ENCODE data around the gene LGALS8.
A peak's percentile ranks its signal among the peaks of the same experiment; 100 is the strongest.
"Not testable (repeated sequence)": the region's sequence is repeated elsewhere in the genome, so short reads cannot be mapped to it uniquely, and the experiment has no call there.

LGALS8 gene

GRCh38 chr1:236523704-236524141, at the start of gene LGALS8:
Gene LGALS8, plus strand, starts transcription at chr1:236523982. Its CDS starts 2,089 bp downstream, at chr1:236526071.
- peak; percentile 80 for DNase-seq (ENCODE audit: low read depth)

- DNase-seq (ENCODE audit: low read depth) = no peak
These were observed 47.8 kb upstream of the LGALS8 start for GRCh38 chr1:236476019-236476418.

GRCh38 chr1:236480758-236481436, 42.9 kb upstream of the LGALS8 start:
- DNase-seq (ENCODE audit: low read depth) = no peak

- no peak for DNase-seq (ENCODE audit: low read depth)
These were observed 39.3 kb upstream of the LGALS8 start for GRCh38 chr1:236484310-236484971.

- DNase-seq (ENCODE audit: low read depth) = no peak
These were observed 37.3 kb upstream of the LGALS8 start for GRCh38 chr1:236486356-236487002.

GRCh38 chr1:236489161-236489560, 34.6 kb upstream of the LGALS8 start:
- not testable (repeated sequence) for DNase-seq (ENCODE audit: low read depth)

GRCh38 chr1:236489710-236490377, 33.9 kb upstream of the LGALS8 start:
- DNase-seq (ENCODE audit: low read depth) = no peak

- DNase-seq (ENCODE audit: low read depth) = no peak
These were observed 32.2 kb upstream of the LGALS8 start for GRCh38 chr1:236491469-236492136.

- no peak for DNase-seq (ENCODE audit: low read depth)
These were observed 31.4 kb upstream of the LGALS8 start for GRCh38 chr1:236492378-236492777.

GRCh38 chr1:236494082-236494481, 29.7 kb upstream of the LGALS8 start:
- DNase-seq (ENCODE audit: low read depth) = no peak

- DNase-seq (ENCODE audit: low read depth) = no peak
These were observed 29.0 kb upstream of the LGALS8 start for GRCh38 chr1:236494586-236495466.

GRCh38 chr1:236495467-236496112, 28.2 kb upstream of the LGALS8 start:
- DNase-seq (ENCODE audit: low read depth) = no peak

GRCh38 chr1:236497908-236498307, 25.9 kb upstream of the LGALS8 start:
- no peak for DNase-seq (ENCODE audit: low read depth)

GRCh38 chr1:236501093-236501492, 22.7 kb upstream of the LGALS8 start:
- DNase-seq (ENCODE audit: low read depth) = no peak

- DNase-seq (ENCODE audit: low read depth) = no peak
These were observed 21.2 kb upstream of the LGALS8 start for GRCh38 chr1:236502579-236502971.

- DNase-seq (ENCODE audit: low read depth) = no peak
These were observed 20.7 kb upstream of the LGALS8 start for GRCh38 chr1:236502972-236503639.

- DNase-seq (ENCODE audit: low read depth) = not testable (repeated sequence)
These were observed 19.4 kb upstream of the LGALS8 start for GRCh38 chr1:236504338-236504737.

GRCh38 chr1:236507022-236507700, 16.6 kb upstream of the LGALS8 start:
- DNase-seq (ENCODE audit: low read depth) = no peak

GRCh38 chr1:236508593-236509027, 15.2 kb upstream of the LGALS8 start:
- no peak for DNase-seq (ENCODE audit: low read depth)

All from stimulated activated CD8-positive, alpha-beta memory T cell treated with anti-CD3 and anti-CD28 coated beads, Interleukin-12 subunit alpha, Interleukin-12 subunit beta, amount 100 ng/mL, for 1 hour (primary cell).